HG03060 (cell line): ENCODE results near the gene ZNF778.

Source experiments
- ATAC-seq: cut with Tn5 transposase; IDR thresholded peaks from one replicate; pipeline ENCODE4 v1.9.1; 2021; ENCODE audit warnings: low read depth, moderate number of reproducible peaks; ENCODE audit not compliant: unreplicated experiment

ZNF778 gene

GRCh38 chr16:89273741-89274472 is 56.4 kb downstream of the ZNF778 start:
- ATAC-seq = no peak

DNA sequence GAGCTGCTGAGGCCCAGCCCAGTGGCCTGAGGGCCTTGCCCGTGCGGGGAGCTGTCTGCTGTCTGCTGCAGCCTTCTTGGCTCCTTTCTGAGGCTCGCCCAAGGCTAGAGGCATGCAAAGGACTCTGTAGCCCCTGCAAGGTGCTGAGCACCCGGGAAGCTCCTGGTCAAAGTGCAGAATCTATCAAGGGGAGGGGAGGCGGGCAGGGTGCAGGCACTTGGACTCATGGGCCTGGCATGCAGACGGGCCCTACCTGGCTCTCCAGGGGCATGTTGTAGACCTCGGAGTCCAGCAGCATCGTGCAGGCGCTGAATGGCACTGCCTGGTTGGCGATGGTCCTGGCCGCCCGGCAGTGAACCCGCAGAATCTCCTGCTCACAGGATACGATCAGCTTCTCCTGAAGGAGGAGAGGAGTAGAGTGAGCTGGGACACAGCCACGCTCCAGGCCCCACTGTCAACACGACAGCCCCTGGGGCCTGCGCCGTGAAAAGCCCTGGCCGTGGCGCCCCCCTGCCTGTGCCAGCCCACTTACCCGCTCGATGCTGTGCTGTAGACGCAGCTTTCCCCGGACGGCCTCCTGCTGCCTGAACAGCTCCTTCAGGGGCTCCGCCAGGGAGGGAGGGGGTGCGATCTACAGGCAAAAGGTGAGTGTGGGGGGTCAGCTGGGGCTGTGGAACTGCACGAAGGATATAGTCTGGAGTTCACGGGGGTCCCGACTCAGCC is 57.2 kb downstream of the ZNF778 start:
- ATAC-seq = no peak

DNA sequence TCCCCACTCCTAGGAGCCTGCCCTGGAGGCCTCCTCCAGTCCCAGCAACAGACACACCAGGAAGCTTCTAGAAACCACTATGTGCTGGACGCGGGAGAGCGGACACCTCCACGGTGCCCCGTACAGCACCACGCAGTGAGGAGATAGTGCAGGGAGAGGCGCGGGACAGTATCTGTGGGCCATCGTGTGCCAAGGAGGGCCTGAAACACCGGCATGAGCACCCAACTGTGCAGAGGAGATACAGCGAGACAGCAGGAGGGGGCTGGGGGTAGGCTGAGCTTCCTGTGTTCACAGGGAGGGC is 57.7 kb downstream of the ZNF778 start:
- no peak for ATAC-seq

DNA sequence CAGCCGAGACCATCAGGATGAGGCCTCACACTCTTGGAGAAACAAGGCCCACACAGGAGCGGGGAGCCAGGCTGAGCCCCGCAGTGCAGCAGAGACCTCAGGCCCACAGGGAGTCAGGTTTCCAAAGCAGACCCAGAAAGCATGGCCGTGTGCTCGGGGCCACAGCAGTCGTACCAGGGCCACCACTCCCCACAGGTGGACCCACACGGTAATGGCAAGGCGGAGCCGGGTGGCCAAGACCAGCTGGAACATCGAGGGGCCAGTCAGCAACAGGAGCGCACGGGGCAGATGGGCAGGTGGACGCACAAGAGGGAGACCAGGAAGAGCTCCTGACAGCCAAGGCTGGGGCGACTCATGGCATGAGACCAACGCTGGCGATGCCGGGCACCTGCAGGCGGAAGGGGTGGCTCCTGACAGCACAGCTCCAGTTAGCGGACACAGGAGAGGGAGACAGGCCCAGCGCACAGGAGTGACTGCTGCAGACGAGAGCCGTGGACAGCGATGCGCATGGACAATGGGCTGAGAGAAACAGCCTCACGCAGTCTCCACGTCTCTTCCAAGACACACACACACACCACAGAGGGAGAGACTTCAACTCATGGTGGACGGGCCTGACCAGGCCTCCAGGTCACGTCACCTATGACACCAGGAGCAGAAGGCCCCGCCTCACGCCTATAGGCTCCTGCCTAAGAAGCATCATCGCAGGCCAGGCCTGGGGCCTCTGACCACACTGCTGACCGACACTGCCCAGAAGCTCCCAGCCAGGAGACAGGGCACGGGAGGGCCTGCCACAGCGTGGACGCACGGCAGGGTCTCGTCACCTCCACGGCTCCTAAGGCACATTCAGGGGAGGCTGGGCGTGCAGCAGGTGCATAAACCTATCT is 58.6 kb downstream of the ZNF778 start:
- no peak for ATAC-seq

- ATAC-seq = no peak
Observed at GRCh38 chr16:89277049-89277448, 59.5 kb downstream of the ZNF778 start.

DNA sequence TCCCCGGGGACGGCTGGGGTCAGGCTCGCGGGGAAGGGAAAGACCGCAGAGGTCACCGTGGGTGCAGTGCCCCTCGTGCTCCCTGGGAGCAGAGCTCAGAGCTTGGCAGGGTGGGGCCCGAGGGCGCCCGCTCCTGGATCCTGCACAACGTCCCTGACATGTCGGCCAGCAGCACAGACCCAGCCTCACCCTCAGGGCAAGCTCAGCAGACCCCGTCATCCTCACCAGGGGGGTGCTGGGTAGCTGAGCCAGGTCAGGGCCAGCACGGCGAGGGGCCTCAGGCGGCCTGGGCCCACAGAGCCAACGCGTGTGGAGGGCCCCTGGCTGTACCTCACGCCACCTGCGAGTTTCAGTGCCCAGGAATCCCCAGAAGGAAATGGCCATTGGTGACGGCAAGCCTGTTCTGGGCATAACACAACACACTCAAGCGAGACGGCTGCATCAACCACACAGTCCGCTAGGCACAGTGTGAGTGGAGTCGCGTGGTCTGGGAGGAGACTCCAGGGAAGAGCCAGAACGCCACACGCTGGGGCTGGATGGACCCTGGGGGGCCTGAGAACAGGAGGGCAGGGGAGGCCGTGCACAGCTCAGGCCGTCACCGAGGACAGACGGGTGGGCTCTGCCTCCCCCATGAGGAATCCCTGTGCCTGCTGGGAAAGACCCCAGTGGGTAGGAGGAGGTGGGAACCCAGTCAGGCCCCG is 60.3 kb downstream of the ZNF778 start:
- no peak for ATAC-seq

DNA sequence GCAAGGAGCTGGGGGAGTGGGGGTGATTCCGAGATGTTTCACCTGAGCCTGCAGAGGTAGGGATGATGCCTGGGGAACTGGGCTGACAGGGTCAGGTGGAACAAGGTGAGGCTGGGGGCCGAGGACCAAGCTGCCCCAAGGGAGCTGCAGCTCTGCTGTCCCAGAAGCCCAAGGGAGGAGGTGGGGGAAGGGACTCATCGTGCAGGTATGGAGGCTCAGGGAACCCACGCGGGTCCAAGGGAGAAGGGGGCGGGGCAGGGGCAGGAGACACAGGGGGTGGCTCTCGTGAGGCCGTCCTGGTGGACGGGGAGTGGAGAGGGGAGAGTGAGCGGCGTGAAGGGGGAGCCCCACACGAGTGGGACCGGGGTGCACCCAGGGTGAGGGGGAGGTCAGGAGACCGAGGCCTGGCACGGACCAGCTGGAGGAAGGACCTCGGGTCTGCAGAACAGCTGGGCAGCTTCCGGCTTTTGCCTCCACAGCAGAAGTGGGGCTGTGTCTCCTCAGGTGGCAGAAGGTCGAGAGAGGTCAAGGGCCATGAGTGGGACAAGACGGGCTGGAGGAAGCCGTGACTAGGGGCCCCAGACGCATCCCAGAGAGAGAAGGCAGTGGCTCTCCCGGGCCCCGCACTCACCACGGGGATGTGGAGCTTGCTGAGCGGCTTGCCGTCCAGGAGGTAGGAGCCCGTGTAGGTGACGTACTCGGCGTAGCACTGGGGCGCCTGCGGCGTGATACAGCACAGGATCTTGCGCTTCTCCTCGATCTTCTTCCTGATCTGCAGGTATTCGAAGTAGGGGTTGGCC is 61.1 kb downstream of the ZNF778 start:
- ATAC-seq = no peak

- ATAC-seq = no peak
Observed at GRCh38 chr16:89279666-89280481, 62.4 kb downstream of the ZNF778 start.

GRCh38 chr16:89280546-89281188 is 63.2 kb downstream of the ZNF778 start:
- no peak for ATAC-seq

GRCh38 chr16:89281189-89281577 is 63.7 kb downstream of the ZNF778 start:
- no peak for ATAC-seq

- ATAC-seq = no peak
Observed at GRCh38 chr16:89281829-89282228, 64.3 kb downstream of the ZNF778 start.

- no peak for ATAC-seq
Observed at GRCh38 chr16:89282523-89282922, 65.0 kb downstream of the ZNF778 start.

DNA sequence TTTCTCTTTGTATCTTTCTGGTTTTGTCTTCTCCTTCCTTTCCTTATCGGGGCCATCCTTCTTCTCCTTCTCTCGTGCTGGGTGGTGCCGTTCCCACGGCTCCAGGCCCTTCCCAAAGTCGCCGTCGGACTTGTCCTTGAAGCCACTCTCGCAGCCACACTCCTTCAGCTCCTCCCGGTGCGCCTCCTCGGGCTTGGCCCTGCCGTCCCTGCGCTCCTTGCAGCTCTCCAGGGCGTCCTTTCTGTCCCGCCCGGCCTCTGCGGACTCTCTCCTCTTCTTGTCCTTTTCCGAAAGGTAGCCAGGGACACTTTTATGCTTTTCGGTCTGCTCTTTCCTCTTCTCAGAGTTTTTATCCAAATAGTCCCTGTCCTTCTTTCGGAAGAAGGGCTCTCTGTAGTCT is 65.9 kb downstream of the ZNF778 start:
- no peak for ATAC-seq

- ATAC-seq = no peak
Observed at GRCh38 chr16:89285381-89285780, 67.9 kb downstream of the ZNF778 start.

- ATAC-seq = no peak
Observed at GRCh38 chr16:89286096-89286495, 68.6 kb downstream of the ZNF778 start.
